GM18517 (cell line): ENCODE data around the gene RNU1-3.
"Not testable (repeated sequence)": the region's sequence is repeated elsewhere in the genome, so short reads cannot be mapped to it uniquely, and the experiment has no call there.

Source experiments
- ATAC-seq: cut with Tn5 transposase; IDR thresholded peaks from one replicate; pipeline ENCODE4 v1.9.1; 2021; ENCODE audit warnings: mild to moderate bottlenecking, moderate library complexity; ENCODE audit not compliant: unreplicated experiment

Gene RNU1-3

DNA sequence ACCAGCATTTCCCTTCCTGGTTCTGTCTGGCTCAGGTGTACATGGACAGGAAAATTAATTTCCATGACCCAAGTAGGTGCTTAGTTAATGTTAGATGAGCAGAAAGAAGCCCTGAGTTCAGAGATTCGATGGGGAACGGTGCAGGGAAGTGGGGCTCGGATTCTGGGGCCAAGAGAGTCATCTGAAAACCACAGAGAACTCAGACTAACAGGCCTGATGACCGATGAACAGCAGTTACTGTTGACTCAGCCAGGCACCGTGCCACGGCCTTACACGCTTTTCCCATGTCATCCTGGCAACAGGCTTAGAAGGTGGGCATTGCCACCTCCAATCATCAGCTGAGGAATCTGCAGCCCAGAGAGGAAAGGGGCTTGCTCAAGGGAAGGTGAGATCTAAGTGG lies 43.4 kb downstream of the RNU1-3 start:
- ATAC-seq, result not testable (repeated sequence)

DNA sequence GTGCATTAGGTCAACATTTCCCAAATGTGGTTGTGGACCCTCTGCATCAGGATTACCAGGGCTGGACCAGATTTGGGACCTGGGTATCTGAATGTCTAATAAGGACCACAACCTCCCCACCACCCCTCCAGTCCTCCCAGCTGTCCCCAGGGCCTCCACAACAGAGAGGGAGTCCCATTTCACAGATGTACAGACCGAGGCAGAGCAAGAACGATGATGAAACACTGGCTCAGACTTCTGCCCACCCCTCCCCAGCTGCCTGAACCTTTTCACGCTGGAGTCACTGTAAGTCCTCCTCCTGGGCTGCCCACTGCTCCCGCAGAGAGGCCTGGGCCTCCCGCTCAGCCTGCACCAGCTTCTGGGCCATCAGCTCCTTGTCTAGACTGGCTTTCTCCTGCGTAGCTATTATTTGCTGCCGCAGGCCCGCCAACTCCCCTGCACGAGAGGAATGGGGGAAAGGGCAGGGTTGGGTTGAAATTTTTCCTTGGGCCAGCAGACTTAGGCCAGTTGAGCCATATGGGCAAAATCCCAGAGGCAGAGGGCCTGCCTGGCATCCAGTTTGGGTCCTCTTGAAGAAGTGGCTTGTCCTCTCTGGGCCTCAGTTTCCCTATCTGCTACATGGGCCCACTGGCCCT lies 45.0 kb downstream of the RNU1-3 start:
- not testable (repeated sequence) for ATAC-seq

DNA sequence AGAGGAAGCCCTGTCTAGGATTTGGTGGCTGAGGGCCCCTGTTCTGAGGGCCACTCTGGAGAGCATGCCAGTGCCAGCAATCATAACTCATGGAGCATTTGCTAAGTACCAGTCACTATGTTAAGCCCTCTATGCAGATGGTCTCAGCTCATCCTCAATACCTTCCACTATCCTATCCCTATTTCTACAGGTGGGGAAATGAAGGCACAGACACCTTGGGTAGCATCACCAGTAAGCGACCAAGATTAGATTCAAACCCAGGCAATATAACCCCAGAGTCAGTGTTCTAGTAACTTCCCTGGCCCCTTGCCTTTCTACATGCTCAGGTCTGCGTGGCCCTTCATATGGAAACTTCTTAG lies 45.5 kb downstream of the RNU1-3 start:
- ATAC-seq, result no peak

DNA sequence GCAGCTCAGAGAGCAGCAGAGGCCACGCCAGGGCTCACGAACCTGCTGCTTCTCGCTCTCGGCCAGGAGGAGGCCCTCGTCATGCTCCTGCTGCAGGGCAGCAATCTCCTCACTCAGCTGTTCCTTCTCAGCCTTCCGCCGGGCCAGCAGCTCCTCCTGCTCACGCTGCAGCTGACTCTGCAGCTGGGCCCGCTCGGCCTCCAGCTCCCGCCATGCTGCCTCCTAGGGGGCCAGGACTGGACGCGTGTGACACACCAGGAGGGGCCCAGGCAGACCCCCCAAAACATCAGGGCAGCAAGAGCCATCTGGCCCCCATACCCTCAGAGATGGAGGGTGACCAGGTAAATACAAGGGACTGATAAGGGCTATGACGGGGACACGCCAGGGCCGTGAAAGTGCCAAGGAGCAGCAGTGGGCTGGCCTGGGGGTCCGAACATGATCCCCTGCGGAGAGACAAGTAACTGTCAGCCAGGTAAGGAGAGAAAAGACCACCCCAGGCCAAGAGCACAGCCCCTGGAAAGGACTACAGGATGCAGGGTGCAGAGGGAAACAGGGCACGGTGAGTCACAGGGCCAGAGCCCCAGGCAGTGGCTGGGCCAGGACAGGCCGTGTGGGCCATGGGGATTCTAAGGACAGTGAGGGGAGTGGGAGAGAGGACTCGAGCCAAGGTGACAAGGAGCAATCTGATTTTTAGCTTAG lies 46.8 kb downstream of the RNU1-3 start:
- not testable (repeated sequence) for ATAC-seq

DNA sequence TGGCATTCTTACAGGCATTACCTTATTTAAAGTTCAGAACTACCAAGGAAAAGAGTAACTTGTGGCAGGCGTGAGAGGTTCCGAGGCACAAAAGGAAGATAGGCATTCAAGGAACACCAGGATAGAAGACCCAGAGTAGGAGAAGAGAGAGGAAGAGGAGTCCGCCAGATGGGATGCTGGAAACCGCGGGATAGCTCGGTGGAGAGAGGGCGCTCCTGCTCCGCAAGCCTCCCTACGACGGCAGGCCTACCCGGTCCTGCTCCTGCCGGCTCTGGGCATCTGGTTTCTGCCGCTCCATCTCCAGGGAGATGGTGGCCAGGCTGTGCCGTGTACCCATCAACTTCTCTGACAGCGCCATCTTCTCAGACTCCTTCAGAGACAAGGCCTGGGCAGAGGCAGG lies 48.0 kb downstream of the RNU1-3 start:
- no peak for ATAC-seq

DNA sequence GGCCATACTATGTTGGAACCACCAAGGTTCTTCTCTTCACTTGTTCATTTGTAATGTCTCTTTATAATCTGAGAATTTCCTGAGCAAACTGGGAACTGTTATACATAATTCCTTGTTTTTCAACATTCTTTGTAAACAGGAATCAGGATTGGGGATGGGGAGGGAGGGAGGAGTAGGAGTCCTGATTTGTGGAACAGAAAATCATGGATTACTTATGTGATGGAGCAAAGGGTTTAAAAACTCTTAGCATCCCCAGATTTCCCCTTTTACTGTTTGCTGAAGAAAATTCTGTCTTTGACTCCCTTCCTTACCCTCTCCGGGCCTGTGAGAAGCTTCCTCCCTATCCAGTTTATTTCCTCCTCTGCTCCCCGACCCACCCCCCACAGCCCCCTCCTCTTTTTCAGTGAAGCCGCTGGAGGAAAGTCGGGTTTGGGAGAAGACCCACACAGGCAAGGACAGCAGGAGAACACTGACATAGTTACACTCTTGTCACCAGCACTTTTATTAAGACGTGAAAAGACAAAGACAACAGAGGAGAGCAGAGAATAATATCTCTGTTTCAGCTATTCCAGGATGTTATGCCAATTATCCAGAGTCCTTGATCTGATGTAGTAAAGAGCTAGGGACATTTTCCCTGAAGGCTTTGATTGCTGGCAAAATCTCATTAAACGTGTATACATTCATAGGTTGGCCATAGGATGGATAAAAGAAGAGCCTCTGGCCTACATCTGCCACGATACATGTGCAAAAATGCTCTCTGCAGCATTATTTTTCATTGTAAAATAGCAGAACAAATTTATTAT lies 48.8 kb downstream of the RNU1-3 start:
- ATAC-seq, result no peak

DNA sequence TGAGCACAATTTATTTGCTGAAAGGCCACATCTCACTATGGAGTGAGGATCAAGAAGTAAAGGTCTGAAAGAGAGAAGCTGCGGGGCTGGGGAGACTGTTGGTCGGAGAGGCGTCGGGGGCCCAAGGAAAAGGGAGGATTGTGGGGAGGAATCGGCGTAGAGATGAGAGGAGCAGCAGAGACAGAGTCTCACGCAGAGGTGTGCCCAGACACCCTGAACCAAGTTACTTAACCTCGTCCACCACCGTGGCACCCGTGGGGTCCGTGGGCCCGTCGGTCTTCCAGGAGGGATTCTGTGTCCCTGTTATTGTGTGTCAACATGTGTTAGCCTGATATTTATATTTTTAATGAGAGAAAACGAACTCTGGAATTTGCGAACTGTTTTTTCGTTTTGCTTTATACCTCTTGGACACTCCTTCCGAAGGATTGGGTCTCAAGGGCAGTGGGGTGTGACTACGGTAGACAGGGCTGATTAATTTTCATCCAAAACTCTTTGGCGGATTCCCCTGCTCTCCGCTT lies 49.6 kb downstream of the RNU1-3 start:
- ATAC-seq, result no peak
